OCI-LY7 (cell line): Measurements from ENCODE around the gene SEC14L2. TPM values are rescaled to one million over a fixed set of nuclear protein-coding genes. Genes with fewer than 3 reads are reported as not detected.

Experiments used
- BruUV-seq: library from RNA; stranded (reverse); fragments of 400-500 nt; replicated peaks from 2 replicates; lab custom pipeline; 2021; lab: Mats Ljungman, UMichigan
- CTCF ChIA-PET: fragments of 300-600 bp; sonication (Branson Sonifier 250); formaldehyde crosslinking; loops from one replicate; lab custom pipeline; 2022; ENCODE audit warnings: antibody characterized with exemption; ENCODE audit not compliant: unreplicated experiment; lab: Charles Lee
- POLR2A ChIA-PET: fragments of 300-600 bp; sonication (Branson Sonifier 250); formaldehyde crosslinking; loops from one replicate; lab custom pipeline; 2022; ENCODE audit warnings: antibody characterized with exemption; lab: Charles Lee
- DNase-seq: peaks from one replicate; pipeline ENCODE4 v3.0.0-alpha.2; 2015; ENCODE audit warnings: low spot score
- H2AFZ ChIP-seq: fragments of 200-600 bp; sonication (generic), shearing (Covaris generic); 2 replicates; pipeline ENCODE4 v1.6.1; 2014; ENCODE audit warnings: mild to moderate bottlenecking, antibody characterized with exemption, low read length, moderate library complexity
- H3K27ac ChIP-seq: fragments of 200-600 bp; sonication (generic); 2 replicates; pipeline ENCODE4 v1.5.1; 2014; ENCODE audit warnings: mixed run types, low read depth, mild to moderate bottlenecking, moderate library complexity, low read length, inconsistent platforms; ENCODE audit not compliant: poor library complexity, severe bottlenecking
- H3K36me3 ChIP-seq: fragments of 200-600 bp; sonication (generic); 2 replicates; pipeline ENCODE4 v1.6.1; 2014; ENCODE audit warnings: mild to moderate bottlenecking, antibody characterized with exemption, low read length, moderate library complexity, mixed read lengths; ENCODE audit not compliant: insufficient read depth
- H3K4me1 ChIP-seq: fragments of 200-600 bp; sonication (generic); 2 replicates; pipeline ENCODE4 v1.5.1; 2014; ENCODE audit warnings: mild to moderate bottlenecking, low read length; ENCODE audit not compliant: insufficient read depth, poor library complexity, severe bottlenecking
- H3K4me2 ChIP-seq: fragments of 200-600 bp; sonication (generic); 2 replicates; pipeline ENCODE4 v1.6.1; 2014; ENCODE audit warnings: mild to moderate bottlenecking, low read length
- H3K4me3 ChIP-seq: fragments of 200-600 bp; sonication (generic); 2 replicates; pipeline ENCODE4 v1.5.1; 2014; ENCODE audit warnings: mild to moderate bottlenecking, low read depth, low read length; ENCODE audit not compliant: poor library complexity, severe bottlenecking
- H3K79me2 ChIP-seq: fragments of 200-600 bp; sonication (generic); 2 replicates; pipeline ENCODE4 v1.6.1; 2016; ENCODE audit warnings: low read depth, mild to moderate bottlenecking, low read length, moderate library complexity, mixed read lengths; ENCODE audit not compliant: insufficient read depth
- H3K9me2 ChIP-seq: fragments of 200-600 bp; sonication (generic); 2 replicates; pipeline ENCODE4 v1.6.1; 2016; ENCODE audit warnings: mild to moderate bottlenecking, low read length, mixed read lengths; ENCODE audit not compliant: insufficient read depth
- H3K9me3 ChIP-seq: fragments of 200-600 bp; sonication (generic); 2 replicates; pipeline ENCODE4 v1.6.1; 2014; ENCODE audit warnings: mild to moderate bottlenecking, mixed run types, low read length, mixed read lengths
- H4K20me1 ChIP-seq: fragments of 200-600 bp; sonication (generic); 2 replicates; pipeline ENCODE4 v1.6.1; 2014; ENCODE audit warnings: mild to moderate bottlenecking, antibody characterized with exemption, low read length, moderate library complexity, mixed read lengths; ENCODE audit not compliant: insufficient read depth
- EZH2phosphoT487 ChIP-seq: fragments of 200-600 bp; sonication (generic); IDR thresholded peaks from 2 replicates; pipeline ENCODE4 v1.6.1; 2018; ENCODE audit warnings: low read depth, borderline replicate concordance, mild to moderate bottlenecking, mixed run types, antibody characterized with exemption, low read length, moderate library complexity, mixed read lengths
- intact Hi-C: fragments of 100-400 bp; cut with micrococcal nuclease; formaldehyde crosslinking; loops from one replicate; pipeline ENCODE4 v1.10.0; 2022; ENCODE audit not compliant: unreplicated experiment
- total RNA-seq, 2 experiments: library from RNA; depleted of rRNA in 1 of 2; stranded (reverse); fragments of >200 nt in 1 of 2; shearing (Covaris generic) in 1 of 2; gene quantifications; 2 replicates each; pipeline ENCODE4 v1.2.3, GENCODE V29; 2014 to 2022
- TF ChIP-seq, protein P1 (sequence below): fragments of 200-600 bp; sonication (generic); conservative IDR thresholded peaks from 2 replicates; pipeline ENCODE4 v1.5.1; 2014; ENCODE audit warnings: mild to moderate bottlenecking, antibody characterized with exemption, low read length, moderate library complexity, mixed read lengths

The SEC14L2 gene
- total RNA-seq, 2 experiments from 2014 or later, result 0.11 to 0.22 TPM

DNA sequence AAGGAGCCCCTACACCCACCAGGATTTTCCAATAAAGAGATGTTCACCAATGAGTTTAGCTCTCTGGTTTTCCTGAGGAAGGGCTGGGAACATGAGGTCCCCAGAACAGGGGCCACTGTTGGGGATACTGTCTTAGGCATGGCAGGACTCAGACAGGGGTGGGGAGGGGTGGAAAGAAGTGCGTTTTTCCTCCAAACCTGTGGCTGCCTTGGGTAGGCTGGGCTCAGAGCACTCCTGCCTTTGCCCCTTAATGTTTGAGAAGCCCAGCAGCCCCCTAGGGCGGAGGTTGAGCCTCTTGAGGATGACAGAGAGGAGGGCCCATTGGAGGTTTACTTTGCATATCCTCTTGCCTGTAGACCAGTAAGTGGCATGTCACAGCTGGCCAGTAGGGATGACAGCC is 39.4 kb downstream of the SEC14L2 start:
- Histone ChIP-seq H3K4me3 (peak overlapping the region; percentile 63), H3K9me2 (no peaks in the 10 kb centered on the region), H2AFZ (peak overlapping the region; percentile 85), H3K9me3 (no peaks in the 10 kb centered on the region), H3K4me2 (peak overlapping the region; percentile 78), H3K36me3 (peaks cover 16% of the 10 kb centered on the region), H4K20me1 (no peaks in the 10 kb centered on the region), H3K4me1 (peaks cover 28% of the 10 kb centered on the region), H3K79me2 (no peaks in the 10 kb centered on the region), H3K27ac (peak overlapping the region; percentile 67)
- no peak for DNase-seq
- TSS peak; percentile 82 for BruUV-seq
- TF ChIP-seq EZH2phosphoT487, result no peak
- TF ChIP-seq, protein P1, sequence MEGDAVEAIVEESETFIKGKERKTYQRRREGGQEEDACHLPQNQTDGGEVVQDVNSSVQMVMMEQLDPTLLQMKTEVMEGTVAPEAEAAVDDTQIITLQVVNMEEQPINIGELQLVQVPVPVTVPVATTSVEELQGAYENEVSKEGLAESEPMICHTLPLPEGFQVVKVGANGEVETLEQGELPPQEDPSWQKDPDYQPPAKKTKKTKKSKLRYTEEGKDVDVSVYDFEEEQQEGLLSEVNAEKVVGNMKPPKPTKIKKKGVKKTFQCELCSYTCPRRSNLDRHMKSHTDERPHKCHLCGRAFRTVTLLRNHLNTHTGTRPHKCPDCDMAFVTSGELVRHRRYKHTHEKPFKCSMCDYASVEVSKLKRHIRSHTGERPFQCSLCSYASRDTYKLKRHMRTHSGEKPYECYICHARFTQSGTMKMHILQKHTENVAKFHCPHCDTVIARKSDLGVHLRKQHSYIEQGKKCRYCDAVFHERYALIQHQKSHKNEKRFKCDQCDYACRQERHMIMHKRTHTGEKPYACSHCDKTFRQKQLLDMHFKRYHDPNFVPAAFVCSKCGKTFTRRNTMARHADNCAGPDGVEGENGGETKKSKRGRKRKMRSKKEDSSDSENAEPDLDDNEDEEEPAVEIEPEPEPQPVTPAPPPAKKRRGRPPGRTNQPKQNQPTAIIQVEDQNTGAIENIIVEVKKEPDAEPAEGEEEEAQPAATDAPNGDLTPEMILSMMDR, result no peak
- POLR2A ChIA-PET, result interaction anchor here (0.6 to 6.6 kb wide), 5 partner anchors 12 to 1554 kb away, joined by 3 to 48 read pairs (median 4); partner anchors contain the start of gene MTFP1
- CTCF ChIA-PET, result interaction anchor here (1.0 to 1.6 kb wide), 2 partner anchors 9 to 12 kb away, joined by 5 read pairs; no protein-coding TSS in a partner anchor
- intact Hi-C loops, result loop anchor here (5.0 kb wide), 2 partner anchors 171 to 856 kb away; partner anchors contain the start of genes PIK3IP1 and TCN2

DNA sequence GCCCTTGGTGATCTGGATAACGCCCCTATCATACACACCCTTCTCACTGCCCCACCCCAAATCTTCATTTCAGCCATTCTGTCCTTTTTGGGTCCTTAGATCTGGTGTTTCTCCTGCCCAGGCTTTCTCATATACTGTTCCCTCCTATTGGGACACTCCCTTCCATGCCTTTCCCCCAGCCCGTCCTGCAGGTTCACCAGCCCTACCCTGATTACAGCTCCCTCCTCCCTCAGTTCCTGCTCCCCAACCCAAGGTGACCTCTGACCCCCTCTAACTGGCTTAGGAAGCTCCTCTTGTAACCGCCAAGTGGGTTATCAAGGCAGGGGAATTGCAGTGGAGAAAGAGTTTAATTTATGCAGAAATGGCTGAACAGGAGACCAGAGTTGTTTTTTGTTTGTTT is 41.7 kb downstream of the SEC14L2 start:
- POLR2A ChIA-PET, result interaction anchor here (0.7 to 6.6 kb wide), 2 partner anchors 14 to 149 kb away, joined by 3 to 48 read pairs; partner anchors contain the start of gene MTFP1
- Histone ChIP-seq H3K27ac (no peak overlapping the region), H3K9me2 (no peaks in the 10 kb centered on the region), H3K4me3 (no peak overlapping the region), H3K9me3 (no peaks in the 10 kb centered on the region), H3K79me2 (no peaks in the 10 kb centered on the region), H3K4me2 (no peak overlapping the region), H3K36me3 (peaks cover 13% of the 10 kb centered on the region), H3K4me1 (peaks cover 46% of the 10 kb centered on the region), H2AFZ (no peak overlapping the region), H4K20me1 (no peaks in the 10 kb centered on the region)
- no peak for DNase-seq
- BruUV-seq, result no TSS peak
- TF ChIP-seq, protein P1, result no peak
- no peak for TF ChIP-seq EZH2phosphoT487
- CTCF ChIA-PET, result no interaction called here
- intact Hi-C loops, result loop anchor here (5.0 kb wide), 2 partner anchors 169 to 854 kb away; partner anchors contain the start of genes PIK3IP1 and TCN2

DNA sequence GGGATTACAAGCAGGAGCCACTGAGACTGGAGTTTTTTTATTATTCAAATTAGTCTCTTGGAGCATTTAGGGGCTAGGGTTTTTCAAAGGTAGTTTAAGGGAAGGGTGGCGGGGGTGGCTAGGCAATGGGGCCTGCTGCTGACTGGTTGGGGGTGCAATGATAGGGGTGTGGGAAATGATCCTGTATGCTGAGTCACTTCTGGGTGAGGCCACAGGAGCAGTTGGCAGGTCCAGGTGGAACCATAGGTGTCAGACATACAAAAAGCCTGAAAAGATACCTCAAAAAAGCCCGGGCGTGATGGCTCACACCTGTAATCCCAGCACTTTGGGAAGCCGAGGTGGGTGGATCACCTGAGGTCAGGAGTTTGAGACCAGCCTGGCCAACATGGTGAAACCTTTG is 42.4 kb downstream of the SEC14L2 start:
- POLR2A ChIA-PET, result interaction anchor here (0.7 kb wide), 1 partner anchor 149 kb away, joined by 3 read pairs; no protein-coding TSS in a partner anchor
- no peaks in the 10 kb centered on the region for H3K79me2 ChIP-seq
- DNase-seq, result no peak
- H3K4me1 ChIP-seq, result peaks cover 43% of the 10 kb centered on the region
- H2AFZ ChIP-seq, result no peak overlapping the region
- no peak overlapping the region for H3K4me2 ChIP-seq
- peaks cover 7% of the 10 kb centered on the region for H3K36me3 ChIP-seq
- H3K9me2 ChIP-seq, result no peaks in the 10 kb centered on the region
- H3K4me3 ChIP-seq, result no peak overlapping the region
- intact Hi-C loops, result loop anchor here (5.0 kb wide), 2 partner anchors 168 to 853 kb away; partner anchors contain the start of genes PIK3IP1 and TCN2
- BruUV-seq, result no TSS peak
- CTCF ChIA-PET, result no interaction called here
- no peak for TF ChIP-seq EZH2phosphoT487
- TF ChIP-seq, protein P1, result no peak
- no peaks in the 10 kb centered on the region for H4K20me1 ChIP-seq
- H3K9me3 ChIP-seq, result no peaks in the 10 kb centered on the region
- no peak overlapping the region for H3K27ac ChIP-seq
